Brain microvascular endothelial cell (primary cell): ENCODE results near the gene SNRNP27.
A peak's percentile ranks its signal among the peaks of the same experiment; 100 is the strongest.

Source experiments
- DNase-seq: peaks from one replicate; pipeline ENCODE4 v3.0.0-alpha.2; 2020
- H3K27ac ChIP-seq: fragments of 250-450 bp; sonication (Bioruptor Pico); 2 replicates; pipeline ENCODE4 v1.5.1; 2020; ENCODE audit warnings: mild to moderate bottlenecking, moderate library complexity
- H3K27me3 ChIP-seq: fragments of 250-450 bp; sonication (Bioruptor Pico); replicated peaks from 2 replicates; pipeline ENCODE4 v1.5.1; 2020; ENCODE audit warnings: mild to moderate bottlenecking
- H3K36me3 ChIP-seq: fragments of 250-450 bp; sonication (Bioruptor Pico); replicated peaks from 2 replicates; pipeline ENCODE4 v1.5.1; 2020; ENCODE audit warnings: mild to moderate bottlenecking
- H3K4me3 ChIP-seq: 2 replicates; pipeline ENCODE4 v1.5.1; 2011; ENCODE audit warnings: low read depth, mild to moderate bottlenecking, control low read depth, low read length, moderate library complexity
- CTCF ChIP-seq: IDR thresholded peaks from 2 replicates; pipeline ENCODE4 v1.5.1; 2011; ENCODE audit warnings: low read depth, mild to moderate bottlenecking, moderate library complexity, low read length, control low read depth, inconsistent platforms; ENCODE audit errors: missing control alignments
- in situ Hi-C: cut with HindIII; loops from 2 replicates; pipeline ENCODE4 v1.10.0; 2017; ENCODE audit warnings: low sequenced_read_pairs, low pct_ligation_motif_present

The SNRNP27 gene

GRCh38 chr2:69893684-69894551 is at the start of gene SNRNP27:
Gene SNRNP27 (plus strand): TSS chr2:69893956. CDS start chr2:69893985, 29 bp downstream.
- Histone ChIP-seq H3K4me3 (peak within 1 kb of the TSS; percentile 87), H3K27ac (peak within 1 kb of the TSS; percentile 76), H3K36me3 (peaks cover 19% of the 10 kb centered on the region), H3K27me3 (no peaks in the 10 kb centered on the region)
- in situ Hi-C loops: no loop called here
- TF ChIP-seq CTCF: no peak
- DNase-seq: peak; percentile 64

GRCh38 chr2:69843993-69844392 is 49.8 kb upstream of the SNRNP27 start:
- no peak overlapping the region for H3K4me3 ChIP-seq
- TF ChIP-seq CTCF: no peak
- peaks cover 3% of the 10 kb centered on the region for H3K36me3 ChIP-seq
- no peak for DNase-seq
- in situ Hi-C loops: no loop called here
- no peaks in the 10 kb centered on the region for H3K27me3 ChIP-seq
- no peak overlapping the region for H3K27ac ChIP-seq

- in situ Hi-C loops: no loop called here
- no peak for TF ChIP-seq CTCF
Observed at GRCh38 chr2:69844560-69844959, 49.2 kb upstream of the SNRNP27 start.

GRCh38 chr2:69846182-69847067 is 47.3 kb upstream of the SNRNP27 start:
- Histone ChIP-seq H3K36me3 (peaks cover 3% of the 10 kb centered on the region), H3K4me3 (no peak overlapping the region), H3K27me3 (no peaks in the 10 kb centered on the region), H3K27ac (no peak overlapping the region)
- no peak for TF ChIP-seq CTCF
- in situ Hi-C loops: no loop called here
- no peak for DNase-seq

More at GRCh38 chr2:69844560-69844959, 49.2 kb upstream of the SNRNP27 start:
- DNase-seq: no peak
- H3K4me3 ChIP-seq: no peak overlapping the region
- no peaks in the 10 kb centered on the region for H3K27me3 ChIP-seq
- peaks cover 3% of the 10 kb centered on the region for H3K36me3 ChIP-seq
- no peak overlapping the region for H3K27ac ChIP-seq

- H3K27ac ChIP-seq: no peak overlapping the region
- in situ Hi-C loops: no loop called here
Observed at GRCh38 chr2:69847068-69847828, 46.5 kb upstream of the SNRNP27 start.

More at GRCh38 chr2:69847068-69847828, 46.5 kb upstream of the SNRNP27 start:
- peaks cover 3% of the 10 kb centered on the region for H3K36me3 ChIP-seq
- H3K4me3 ChIP-seq: no peak overlapping the region
- no peak for DNase-seq
- H3K27me3 ChIP-seq: no peaks in the 10 kb centered on the region
- TF ChIP-seq CTCF: no peak
